Measurements from ENCODE around the gene FAM219B. TPM values are rescaled to one million over a fixed set of nuclear protein-coding genes. Genes with fewer than 3 reads are reported as not detected.

FAM219B gene
- total and polyA plus RNA-seq, 2 experiments from 2014 or later, result 28.8 to 61.4 TPM

DNA sequence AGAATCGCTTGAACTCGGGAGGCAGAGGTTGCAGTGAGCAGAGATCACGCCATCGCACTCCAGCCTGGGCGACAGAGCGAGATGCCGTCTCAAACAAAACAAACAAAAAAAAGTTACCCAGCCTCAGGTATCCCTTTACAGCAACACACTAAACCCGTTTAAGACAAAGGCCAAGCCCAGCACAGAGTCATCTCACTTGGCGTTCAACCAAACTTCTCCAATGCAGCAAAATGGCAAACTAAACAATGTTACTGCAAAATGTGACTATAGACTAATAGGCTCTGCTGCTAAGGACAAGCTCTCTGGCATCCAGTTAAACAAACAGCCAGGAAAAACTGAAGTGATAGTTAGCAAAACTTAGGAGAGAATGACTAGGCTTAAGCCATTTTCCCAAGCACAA lies 6.4 kb upstream of the FAM219B start:
- Histone ChIP-seq H3K79me2 (replicated peaks; ENCODE audit: insufficient read depth) (0 out of 2 replicates have a peak, but pooled peaks cover 3% of the 10 kb centered on the region), H3K4me2 (no peak overlapping the region), H3K4me3 (no peak overlapping the region), H3K9me2 (ENCODE audit: insufficient read depth) (no peaks in the 10 kb centered on the region), H3K27ac (ENCODE audit: low read depth) (no peak overlapping the region), H3K27me3 (ENCODE audit: insufficient read depth) (no peaks in the 10 kb centered on the region), H4K20me1 (replicated peaks; ENCODE audit: insufficient read depth) (no peaks in the 10 kb centered on the region; the same call in 1 of the 2 replicates), H3K36me3 (ENCODE audit: insufficient read depth) (peaks cover 16% of the 10 kb centered on the region), H2AFZ (no peak overlapping the region), H3K4me1 (ENCODE audit: insufficient read depth) (no peaks in the 10 kb centered on the region), H3F3A (replicated peaks; ENCODE audit: low read depth) (0 out of 2 replicates have a peak, but pooled peaks cover 5% of the 10 kb centered on the region)
- no peak overlapping the region for H3K4me3 Mint-ChIP-seq
- no peak overlapping the region for H3K27ac Mint-ChIP-seq
- peaks cover 6% of the 10 kb centered on the region; the same call in 2 of the 3 replicates for H3K9me3 Mint-ChIP-seq
- H3K27me3 Mint-ChIP-seq (ENCODE audit: insufficient read depth, low read depth, poor library complexity), result peaks cover 3% of the 10 kb centered on the region
- H3K4me1 Mint-ChIP-seq, result no peaks in the 10 kb centered on the region
- DNase-seq (ENCODE audit: low spot score) (no peak), ATAC-seq (no peak)
- peaks cover 66% of the 10 kb centered on the region for H3K36me3 Mint-ChIP-seq (ENCODE audit: low read depth)
- TF ChIP-seq, protein P1, sequence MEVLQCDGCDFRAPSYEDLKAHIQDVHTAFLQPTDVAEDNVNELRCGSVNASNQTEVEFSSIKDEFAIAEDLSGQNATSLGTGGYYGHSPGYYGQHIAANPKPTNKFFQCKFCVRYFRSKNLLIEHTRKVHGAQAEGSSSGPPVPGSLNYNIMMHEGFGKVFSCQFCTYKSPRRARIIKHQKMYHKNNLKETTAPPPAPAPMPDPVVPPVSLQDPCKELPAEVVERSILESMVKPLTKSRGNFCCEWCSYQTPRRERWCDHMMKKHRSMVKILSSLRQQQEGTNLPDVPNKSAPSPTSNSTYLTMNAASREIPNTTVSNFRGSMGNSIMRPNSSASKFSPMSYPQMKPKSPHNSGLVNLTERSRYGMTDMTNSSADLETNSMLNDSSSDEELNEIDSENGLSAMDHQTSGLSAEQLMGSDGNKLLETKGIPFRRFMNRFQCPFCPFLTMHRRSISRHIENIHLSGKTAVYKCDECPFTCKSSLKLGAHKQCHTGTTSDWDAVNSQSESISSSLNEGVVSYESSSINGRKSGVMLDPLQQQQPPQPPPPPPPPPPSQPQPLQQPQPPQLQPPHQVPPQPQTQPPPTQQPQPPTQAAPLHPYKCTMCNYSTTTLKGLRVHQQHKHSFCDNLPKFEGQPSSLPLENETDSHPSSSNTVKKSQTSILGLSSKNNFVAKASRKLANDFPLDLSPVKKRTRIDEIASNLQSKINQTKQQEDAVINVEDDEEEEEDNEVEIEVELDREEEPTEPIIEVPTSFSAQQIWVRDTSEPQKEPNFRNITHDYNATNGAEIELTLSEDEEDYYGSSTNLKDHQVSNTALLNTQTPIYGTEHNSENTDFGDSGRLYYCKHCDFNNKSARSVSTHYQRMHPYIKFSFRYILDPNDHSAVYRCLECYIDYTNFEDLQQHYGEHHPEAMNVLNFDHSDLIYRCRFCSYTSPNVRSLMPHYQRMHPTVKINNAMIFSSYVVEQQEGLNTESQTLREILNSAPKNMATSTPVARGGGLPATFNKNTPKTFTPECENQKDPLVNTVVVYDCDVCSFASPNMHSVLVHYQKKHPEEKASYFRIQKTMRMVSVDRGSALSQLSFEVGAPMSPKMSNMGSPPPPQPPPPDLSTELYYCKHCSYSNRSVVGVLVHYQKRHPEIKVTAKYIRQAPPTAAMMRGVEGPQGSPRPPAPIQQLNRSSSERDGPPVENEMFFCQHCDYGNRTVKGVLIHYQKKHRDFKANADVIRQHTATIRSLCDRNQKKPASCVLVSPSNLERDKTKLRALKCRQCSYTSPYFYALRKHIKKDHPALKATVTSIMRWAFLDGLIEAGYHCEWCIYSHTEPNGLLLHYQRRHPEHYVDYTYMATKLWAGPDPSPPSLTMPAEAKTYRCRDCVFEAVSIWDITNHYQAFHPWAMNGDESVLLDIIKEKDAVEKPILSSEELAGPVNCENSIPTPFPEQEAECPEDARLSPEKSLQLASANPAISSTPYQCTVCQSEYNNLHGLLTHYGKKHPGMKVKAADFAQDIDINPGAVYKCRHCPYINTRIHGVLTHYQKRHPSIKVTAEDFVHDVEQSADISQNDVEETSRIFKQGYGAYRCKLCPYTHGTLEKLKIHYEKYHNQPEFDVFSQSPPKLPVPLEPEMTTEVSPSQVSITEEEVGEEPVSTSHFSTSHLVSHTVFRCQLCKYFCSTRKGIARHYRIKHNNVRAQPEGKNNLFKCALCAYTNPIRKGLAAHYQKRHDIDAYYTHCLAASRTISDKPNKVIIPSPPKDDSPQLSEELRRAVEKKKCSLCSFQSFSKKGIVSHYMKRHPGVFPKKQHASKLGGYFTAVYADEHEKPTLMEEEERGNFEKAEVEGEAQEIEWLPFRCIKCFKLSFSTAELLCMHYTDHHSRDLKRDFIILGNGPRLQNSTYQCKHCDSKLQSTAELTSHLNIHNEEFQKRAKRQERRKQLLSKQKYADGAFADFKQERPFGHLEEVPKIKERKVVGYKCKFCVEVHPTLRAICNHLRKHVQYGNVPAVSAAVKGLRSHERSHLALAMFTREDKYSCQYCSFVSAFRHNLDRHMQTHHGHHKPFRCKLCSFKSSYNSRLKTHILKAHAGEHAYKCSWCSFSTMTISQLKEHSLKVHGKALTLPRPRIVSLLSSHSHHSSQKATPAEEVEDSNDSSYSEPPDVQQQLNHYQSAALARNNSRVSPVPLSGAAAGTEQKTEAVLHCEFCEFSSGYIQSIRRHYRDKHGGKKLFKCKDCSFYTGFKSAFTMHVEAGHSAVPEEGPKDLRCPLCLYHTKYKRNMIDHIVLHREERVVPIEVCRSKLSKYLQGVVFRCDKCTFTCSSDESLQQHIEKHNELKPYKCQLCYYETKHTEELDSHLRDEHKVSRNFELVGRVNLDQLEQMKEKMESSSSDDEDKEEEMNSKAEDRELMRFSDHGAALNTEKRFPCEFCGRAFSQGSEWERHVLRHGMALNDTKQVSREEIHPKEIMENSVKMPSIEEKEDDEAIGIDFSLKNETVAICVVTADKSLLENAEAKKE (CRISPR knock-in tag; IDR thresholded peaks at IDR 0.05), result no peak
- no peak for TF ChIP-seq ZNF114 (CRISPR knock-in tag; IDR thresholded peaks at IDR 0.05)
- TF ChIP-seq REST (IDR thresholded peaks at IDR 0.05; ENCODE audit: unreplicated experiment), result no peak
- TF ChIP-seq NANOG (IDR thresholded peaks at IDR 0.05; ENCODE audit: borderline replicate concordance), result no peak
- no peak for TF ChIP-seq EZH2 (IDR thresholded peaks at IDR 0.05; ENCODE audit: low read depth, unreplicated experiment)
- no peak for TF ChIP-seq ZNF331 (CRISPR knock-in tag; IDR thresholded peaks at IDR 0.05; ENCODE audit: low read depth)
- TF ChIP-seq ETS1 (IDR thresholded peaks at IDR 0.05), result no peak
- TF ChIP-seq CREB1 (CRISPR knock-in tag; IDR thresholded peaks at IDR 0.05; ENCODE audit: low read depth), result no peak
- TF ChIP-seq, protein P2, sequence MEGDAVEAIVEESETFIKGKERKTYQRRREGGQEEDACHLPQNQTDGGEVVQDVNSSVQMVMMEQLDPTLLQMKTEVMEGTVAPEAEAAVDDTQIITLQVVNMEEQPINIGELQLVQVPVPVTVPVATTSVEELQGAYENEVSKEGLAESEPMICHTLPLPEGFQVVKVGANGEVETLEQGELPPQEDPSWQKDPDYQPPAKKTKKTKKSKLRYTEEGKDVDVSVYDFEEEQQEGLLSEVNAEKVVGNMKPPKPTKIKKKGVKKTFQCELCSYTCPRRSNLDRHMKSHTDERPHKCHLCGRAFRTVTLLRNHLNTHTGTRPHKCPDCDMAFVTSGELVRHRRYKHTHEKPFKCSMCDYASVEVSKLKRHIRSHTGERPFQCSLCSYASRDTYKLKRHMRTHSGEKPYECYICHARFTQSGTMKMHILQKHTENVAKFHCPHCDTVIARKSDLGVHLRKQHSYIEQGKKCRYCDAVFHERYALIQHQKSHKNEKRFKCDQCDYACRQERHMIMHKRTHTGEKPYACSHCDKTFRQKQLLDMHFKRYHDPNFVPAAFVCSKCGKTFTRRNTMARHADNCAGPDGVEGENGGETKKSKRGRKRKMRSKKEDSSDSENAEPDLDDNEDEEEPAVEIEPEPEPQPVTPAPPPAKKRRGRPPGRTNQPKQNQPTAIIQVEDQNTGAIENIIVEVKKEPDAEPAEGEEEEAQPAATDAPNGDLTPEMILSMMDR (conservative IDR thresholded peaks at IDR 0.05; ENCODE audit: low read depth in 2 of 2), result no peak
- no peak for TF ChIP-seq JUNB (IDR thresholded peaks at IDR 0.05; ENCODE audit: unreplicated experiment)
- no peak for TF ChIP-seq POLR2AphosphoS5 (IDR thresholded peaks at IDR 0.05; ENCODE audit: low read depth)
- no peak for TF ChIP-seq STAT1 (IDR thresholded peaks at IDR 0.05; ENCODE audit: unreplicated experiment)
- no peak for TF ChIP-seq EZH2phosphoT487 (IDR thresholded peaks at IDR 0.05; ENCODE audit: unreplicated experiment)
